Inflammatory macrophage treated with lipopolysaccharide for 4 hours (primary cell): ENCODE measurements around the gene UFC1.
A peak's percentile ranks its signal among the peaks of the same experiment; 100 is the strongest.

Experiments used
- DNase-seq: peaks from one replicate; pipeline ENCODE4 v3.0.0-alpha.2; 2020

The UFC1 gene

DNA sequence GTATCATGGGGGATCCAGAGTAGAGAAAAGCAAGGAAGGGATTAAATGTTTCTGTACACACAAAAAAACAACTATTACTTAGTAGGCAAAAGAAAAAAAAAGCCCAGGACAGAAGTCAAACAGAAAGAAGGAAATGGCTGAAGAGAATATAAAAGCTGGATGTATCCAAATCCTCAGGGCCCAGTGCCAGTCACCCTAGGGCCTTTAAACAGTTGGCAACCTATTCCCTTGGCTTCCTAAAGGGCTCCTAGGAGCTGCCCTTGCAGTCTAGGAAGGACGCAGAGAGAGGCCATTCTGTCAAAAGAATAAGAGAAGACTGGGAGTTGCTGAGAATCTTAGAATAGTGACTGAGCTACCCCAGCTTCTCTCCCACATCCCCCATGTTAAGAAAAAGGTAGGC lies 18.6 kb downstream of the UFC1 start:
- no peak for DNase-seq

- no peak for DNase-seq
Observed at GRCh38 chr1:161172776-161173376, 19.1 kb downstream of the UFC1 start.

- DNase-seq, result no peak
Observed at GRCh38 chr1:161173711-161174110, 19.9 kb downstream of the UFC1 start.

GRCh38 chr1:161174911-161175310 lies 21.1 kb downstream of the UFC1 start:
- no peak for DNase-seq

DNA sequence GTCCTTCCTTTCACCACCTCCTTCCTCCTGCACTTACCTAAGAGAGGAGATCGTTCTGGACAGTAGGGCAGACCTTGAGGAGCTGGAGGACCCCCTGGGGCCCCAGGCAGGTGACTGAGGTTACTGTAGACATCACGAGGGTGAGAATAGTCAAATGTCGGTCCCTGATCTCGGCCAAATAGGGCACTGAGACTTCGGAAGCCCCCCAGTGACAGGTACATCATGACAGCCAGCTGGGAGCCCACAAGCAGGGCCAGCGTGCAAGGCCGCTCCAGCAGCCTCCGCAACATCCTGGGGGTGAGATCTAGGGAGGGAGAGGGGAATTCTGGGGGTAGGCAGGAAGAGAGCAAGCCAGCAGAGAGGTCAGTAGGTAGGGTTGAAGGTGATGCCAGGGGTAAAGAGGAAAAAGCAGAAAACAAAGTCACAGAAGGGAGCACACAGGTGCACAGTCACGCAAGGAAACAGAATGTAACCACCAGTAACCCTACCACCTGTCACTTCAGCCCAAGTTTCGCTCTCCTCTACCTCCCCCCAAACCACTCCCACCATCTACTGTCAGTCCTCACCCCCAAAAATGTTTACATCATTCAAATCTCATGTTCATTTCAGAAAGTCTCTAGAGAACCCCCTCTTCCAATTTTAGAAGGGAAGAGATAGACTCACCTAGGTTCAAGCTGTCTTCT lies 22.1 kb downstream of the UFC1 start:
- DNase-seq, result no peak

DNA sequence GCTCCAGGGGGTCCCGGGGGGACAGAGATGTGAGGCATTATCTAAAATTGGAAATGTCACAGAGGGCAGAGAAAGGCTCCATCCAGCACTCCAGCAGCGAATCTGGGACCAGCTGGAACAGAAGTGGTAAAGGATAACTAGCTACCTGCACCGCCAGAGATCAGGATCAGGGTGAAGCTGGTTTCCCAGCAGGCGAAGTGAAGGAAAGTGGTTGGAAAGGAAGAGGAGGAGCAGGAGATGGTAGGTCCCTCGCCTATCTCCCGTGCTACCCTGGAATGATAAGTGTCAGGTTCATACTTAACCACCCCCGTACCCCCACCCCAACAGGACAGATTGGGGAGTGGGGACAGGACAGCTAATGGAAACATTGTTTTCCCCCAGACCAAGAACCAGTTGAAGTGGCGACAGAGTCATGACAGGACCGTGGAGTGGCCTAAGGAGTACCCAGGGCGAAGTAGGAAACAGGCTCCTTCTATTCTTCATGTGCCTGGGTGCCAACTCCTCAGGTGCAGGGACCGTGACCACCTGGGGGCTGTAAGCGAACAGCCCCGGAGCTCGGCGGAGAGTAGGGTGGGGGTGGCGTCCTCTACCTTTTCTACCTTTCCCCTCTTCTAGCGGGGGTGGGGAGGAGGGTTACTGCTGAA lies 22.8 kb downstream of the UFC1 start:
- no peak for DNase-seq

DNA sequence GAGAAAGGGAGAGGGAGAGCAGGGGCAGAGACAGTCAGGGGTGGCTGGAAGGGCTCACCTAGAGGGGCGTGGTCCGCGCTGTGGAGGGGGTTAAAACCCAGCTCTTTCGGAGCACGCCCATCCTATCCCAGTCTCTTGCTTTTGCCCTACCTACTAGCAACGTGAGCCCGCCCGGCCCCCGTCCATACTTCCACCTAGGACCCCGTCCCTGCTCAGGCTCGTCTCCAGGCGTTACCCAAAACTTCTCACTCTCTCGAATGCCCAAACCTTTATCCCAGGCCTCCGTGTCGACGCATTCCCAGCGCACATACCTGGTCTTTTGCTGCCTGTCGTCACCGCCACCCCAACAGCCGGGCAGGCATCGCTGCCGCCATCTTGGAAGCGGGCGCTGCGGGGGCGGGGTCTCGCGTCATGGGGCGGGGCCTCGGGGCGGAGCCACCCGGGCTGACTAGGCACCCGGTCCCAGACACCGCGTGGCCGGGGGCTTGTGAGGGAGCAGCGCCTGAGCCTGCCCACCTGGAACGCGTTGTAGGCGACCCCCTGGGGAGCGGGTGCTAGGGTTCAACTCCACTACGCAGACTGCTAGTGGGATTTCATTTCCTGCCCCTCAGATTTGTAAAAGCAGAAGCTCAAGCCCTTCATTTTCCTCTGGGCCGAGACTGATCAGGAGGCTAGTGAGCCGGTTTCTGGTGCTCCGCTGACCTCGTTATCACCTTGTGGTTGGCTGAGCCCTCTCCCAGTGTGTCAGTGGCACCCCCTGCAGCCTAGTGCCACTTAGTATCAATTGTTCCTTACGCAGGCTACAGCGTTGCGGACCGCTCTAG lies 23.5 kb downstream of the UFC1 start, which contains the start of gene B4GALT3:
Gene B4GALT3 (minus strand): TSS at position 396 of the 824 bp plus-strand sequence. CDS start 1,447 bp downstream, outside the sequence.
- DNase-seq, result peak; percentile 78

DNA sequence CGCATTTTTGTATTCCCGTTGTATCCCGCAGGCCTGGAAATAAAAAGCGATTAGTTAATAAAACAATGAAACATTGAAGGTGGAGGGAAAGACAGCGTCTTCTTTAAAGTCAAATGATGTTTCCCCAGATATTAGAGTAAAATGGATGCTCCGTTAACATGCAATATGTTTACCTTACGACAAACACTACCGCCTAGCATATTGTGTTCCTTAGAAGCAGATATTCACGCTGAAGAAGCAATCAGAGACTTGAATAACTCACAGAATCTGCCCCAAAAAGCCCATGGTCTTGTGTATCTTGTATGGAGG lies 24.1 kb downstream of the UFC1 start:
- DNase-seq, result no peak

DNA sequence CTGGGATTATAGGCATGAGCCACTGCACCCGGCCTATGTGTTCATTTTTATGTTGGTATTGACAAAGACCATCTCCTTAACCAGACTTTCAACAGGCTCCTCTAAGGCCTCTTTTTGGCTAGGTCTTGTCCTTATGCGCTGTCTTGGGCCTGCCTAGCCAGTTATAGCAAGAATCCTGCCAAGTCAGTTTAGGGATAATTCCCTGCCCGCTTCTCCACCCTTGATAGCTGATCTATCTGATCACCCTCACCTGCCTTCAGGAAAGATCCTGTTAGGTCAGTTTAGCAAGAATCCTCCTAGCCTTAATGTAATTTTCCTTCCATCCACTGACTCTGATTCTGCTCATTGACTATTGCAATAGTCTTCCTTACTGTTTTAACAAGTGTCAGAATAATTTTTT lies 25.9 kb downstream of the UFC1 start:
- no peak for DNase-seq

DNA sequence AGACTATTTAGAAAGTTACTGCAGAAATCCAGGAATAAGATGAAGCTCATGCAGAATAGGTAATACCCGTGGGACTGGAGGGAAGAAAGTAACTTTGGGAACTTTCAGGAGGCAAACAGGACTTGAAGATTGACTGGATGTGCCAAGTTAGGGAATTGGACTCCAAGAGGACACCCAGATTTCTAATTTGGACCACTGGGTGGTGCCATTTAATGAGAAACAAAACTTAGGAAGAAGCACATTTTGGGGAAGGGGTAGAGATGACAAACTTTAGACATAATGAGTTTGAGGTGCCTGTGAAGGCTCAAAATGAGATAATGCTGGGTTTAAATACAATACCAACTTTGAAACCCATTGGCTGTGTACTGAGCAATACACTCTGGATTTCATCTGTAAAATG lies 26.9 kb downstream of the UFC1 start:
- peak; percentile 35 for DNase-seq

DNA sequence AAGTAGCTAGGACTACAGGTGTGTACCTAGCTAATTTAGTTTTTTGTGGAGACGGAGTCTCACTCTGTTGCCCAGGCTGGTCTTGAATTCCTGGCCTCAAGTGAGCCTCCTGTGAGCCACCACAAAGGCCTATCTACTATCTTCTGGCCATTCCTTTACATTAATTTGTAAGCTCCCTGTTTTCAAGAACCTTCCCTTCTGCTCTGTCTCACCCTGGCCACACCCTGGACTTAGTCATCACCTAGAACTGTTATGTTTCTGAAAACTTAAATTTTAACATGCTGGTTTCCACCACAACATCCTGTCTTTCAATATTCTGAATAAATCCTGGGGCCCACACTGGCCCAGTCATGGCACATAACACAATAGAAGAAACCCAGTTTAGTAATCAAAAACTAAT lies 28.4 kb downstream of the UFC1 start:
- peak; percentile 77 for DNase-seq

DNA sequence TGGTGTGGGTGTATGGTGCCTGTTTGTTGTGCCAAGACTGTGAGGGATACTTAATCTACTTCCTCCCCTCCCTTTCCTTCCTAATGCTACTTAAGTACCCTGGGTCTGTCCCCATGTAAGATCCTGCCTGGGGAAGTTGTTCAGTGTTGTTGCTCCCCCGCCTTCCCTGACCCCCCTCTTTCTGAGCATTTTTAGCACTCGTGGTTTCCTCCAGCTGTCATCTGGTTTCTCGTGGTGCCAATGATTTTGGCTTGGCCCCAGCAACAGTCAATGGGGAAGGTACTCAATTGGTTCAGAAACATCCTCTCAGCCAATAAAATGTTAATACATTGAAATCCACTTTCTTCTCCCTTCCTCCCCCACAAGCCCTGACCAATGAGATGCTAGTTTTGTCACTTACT lies 31.5 kb downstream of the UFC1 start:
- peak; percentile 85 for DNase-seq

GRCh38 chr1:161185732-161186311 lies 32.0 kb downstream of the UFC1 start:
- peak; percentile 94 for DNase-seq

DNA sequence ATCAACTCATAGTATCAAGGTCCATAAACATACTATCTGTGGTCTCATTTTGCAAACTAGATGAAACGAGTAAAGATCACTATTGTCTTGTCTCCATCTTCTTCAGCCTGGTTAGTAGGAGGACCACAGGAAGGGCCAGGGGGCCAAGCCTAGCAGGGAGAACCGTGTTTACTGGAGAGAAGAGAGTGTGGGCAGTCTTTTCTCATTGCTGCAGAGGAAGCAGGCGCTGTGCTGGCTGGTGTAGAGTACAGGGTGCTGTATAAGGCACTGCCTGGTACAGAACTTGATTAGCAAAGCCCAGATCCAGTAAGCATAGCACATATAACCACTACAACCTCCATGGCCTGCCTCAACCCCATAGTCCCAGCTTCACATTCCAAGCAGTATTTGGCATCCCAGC lies 33.5 kb downstream of the UFC1 start:
- no peak for DNase-seq

- no peak for DNase-seq
Observed at GRCh38 chr1:161188381-161188780, 34.6 kb downstream of the UFC1 start.

DNA sequence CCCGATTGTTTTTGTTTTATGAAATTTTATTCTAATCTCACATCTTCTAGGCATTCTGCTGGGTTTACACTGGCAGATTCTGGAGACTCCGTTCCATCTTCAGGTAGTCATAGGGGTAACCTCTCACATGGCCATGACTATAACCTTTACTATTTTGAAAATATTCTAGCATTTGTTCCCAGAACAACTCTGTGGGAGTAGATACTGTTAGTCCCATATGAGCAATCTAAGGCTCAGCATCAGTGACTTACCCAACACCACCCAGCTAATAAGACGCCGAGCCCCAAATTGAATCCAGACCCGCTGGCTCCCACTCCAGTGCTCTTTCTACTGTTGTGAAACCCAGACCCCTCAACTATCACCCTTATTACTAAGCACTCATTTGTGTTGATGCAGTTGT lies 35.3 kb downstream of the UFC1 start:
- no peak for DNase-seq

GRCh38 chr1:161190962-161191521 lies 37.3 kb downstream of the UFC1 start:
- no peak for DNase-seq

- DNase-seq, result no peak
Observed at GRCh38 chr1:161191971-161192370, 38.2 kb downstream of the UFC1 start.

- DNase-seq, result peak; percentile 73
Observed at GRCh38 chr1:161192476-161193465, 39.0 kb downstream of the UFC1 start.

- no peak for DNase-seq
Observed at GRCh38 chr1:161193561-161194235, 39.9 kb downstream of the UFC1 start.

GRCh38 chr1:161195171-161195570 lies 41.4 kb downstream of the UFC1 start:
- peak; percentile 78 for DNase-seq
